Measurements from ENCODE around the gene XPO4.

- TF ChIP-seq, protein P1, sequence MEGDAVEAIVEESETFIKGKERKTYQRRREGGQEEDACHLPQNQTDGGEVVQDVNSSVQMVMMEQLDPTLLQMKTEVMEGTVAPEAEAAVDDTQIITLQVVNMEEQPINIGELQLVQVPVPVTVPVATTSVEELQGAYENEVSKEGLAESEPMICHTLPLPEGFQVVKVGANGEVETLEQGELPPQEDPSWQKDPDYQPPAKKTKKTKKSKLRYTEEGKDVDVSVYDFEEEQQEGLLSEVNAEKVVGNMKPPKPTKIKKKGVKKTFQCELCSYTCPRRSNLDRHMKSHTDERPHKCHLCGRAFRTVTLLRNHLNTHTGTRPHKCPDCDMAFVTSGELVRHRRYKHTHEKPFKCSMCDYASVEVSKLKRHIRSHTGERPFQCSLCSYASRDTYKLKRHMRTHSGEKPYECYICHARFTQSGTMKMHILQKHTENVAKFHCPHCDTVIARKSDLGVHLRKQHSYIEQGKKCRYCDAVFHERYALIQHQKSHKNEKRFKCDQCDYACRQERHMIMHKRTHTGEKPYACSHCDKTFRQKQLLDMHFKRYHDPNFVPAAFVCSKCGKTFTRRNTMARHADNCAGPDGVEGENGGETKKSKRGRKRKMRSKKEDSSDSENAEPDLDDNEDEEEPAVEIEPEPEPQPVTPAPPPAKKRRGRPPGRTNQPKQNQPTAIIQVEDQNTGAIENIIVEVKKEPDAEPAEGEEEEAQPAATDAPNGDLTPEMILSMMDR (IDR thresholded peaks at IDR 0.05) = peak; percentile 44 to 84 (median 76)
- TF ChIP-seq POLR2A (IDR thresholded peaks at IDR 0.05) = no peak
Observed at GRCh38 chr13:20828539-20829364, 73.8 kb downstream of the XPO4 start.

Data from body of pancreas (tissue), 4 donors.